DOHH2 (cell line): Measurements from ENCODE around the gene ZBTB46.

Experiments
- H3F3A ChIP-seq: fragments of 200-600 bp; sonication (generic), shearing (Covaris generic); 2 replicates; pipeline ENCODE4 v1.6.0; 2016; ENCODE audit warnings: antibody characterized with exemption, mild to moderate bottlenecking; ENCODE audit not compliant: control insufficient read depth, insufficient read depth
- H3K27ac ChIP-seq: fragments of 200-600 bp; sonication (generic); 2 replicates; pipeline ENCODE4 v1.5.1; 2014; ENCODE audit warnings: low read depth, mild to moderate bottlenecking, low read length, moderate library complexity
- H3K27me3 ChIP-seq: fragments of 200-600 bp; sonication (generic); 2 replicates; pipeline ENCODE4 v1.6.1; 2014; ENCODE audit warnings: mild to moderate bottlenecking, low read length, mixed read lengths; ENCODE audit not compliant: control insufficient read depth
- H3K36me3 ChIP-seq: fragments of 200-600 bp; sonication (generic); 2 replicates; pipeline ENCODE4 v1.6.1; 2014; ENCODE audit warnings: mild to moderate bottlenecking, low read length, moderate library complexity, mixed read lengths; ENCODE audit not compliant: control insufficient read depth
- H3K4me1 ChIP-seq: fragments of 200-600 bp; sonication (generic); 2 replicates; pipeline ENCODE4 v1.6.1; 2014; ENCODE audit warnings: mild to moderate bottlenecking, low read length, mixed read lengths; ENCODE audit not compliant: control insufficient read depth
- H3K4me2 ChIP-seq: fragments of 200-600 bp; sonication (generic); 2 replicates; pipeline ENCODE4 v1.6.0; 2014; ENCODE audit warnings: mild to moderate bottlenecking, low read length, moderate library complexity
- H3K4me3 ChIP-seq: fragments of 200-600 bp; sonication (generic); 2 replicates; pipeline ENCODE4 v1.5.1; 2014; ENCODE audit warnings: mild to moderate bottlenecking, low read length, mixed read lengths
- H3K79me2 ChIP-seq: fragments of 200-600 bp; sonication (generic); 2 replicates; pipeline ENCODE4 v1.6.1; 2014; ENCODE audit warnings: mild to moderate bottlenecking, low read length, mixed read lengths; ENCODE audit not compliant: control insufficient read depth
- H3K9me2 ChIP-seq: fragments of 200-600 bp; sonication (generic); replicated peaks from 2 replicates; pipeline ENCODE4 v1.6.1; 2014; ENCODE audit warnings: mild to moderate bottlenecking, low read length, mixed read lengths; ENCODE audit not compliant: control insufficient read depth
- H3K9me3 ChIP-seq: fragments of 200-600 bp; sonication (generic); 2 replicates; pipeline ENCODE4 v1.6.1; 2014; ENCODE audit warnings: antibody characterized with exemption, low read length, mixed read lengths; ENCODE audit not compliant: control insufficient read depth, insufficient read depth
- H4K20me1 ChIP-seq: fragments of 200-600 bp; sonication (generic); 2 replicates; pipeline ENCODE4 v1.6.0; 2014; ENCODE audit warnings: low read depth, mild to moderate bottlenecking, antibody characterized with exemption, low read length, moderate library complexity; ENCODE audit not compliant: control insufficient read depth, insufficient read depth
- EZH2phosphoT487 ChIP-seq: fragments of 200-600 bp; sonication (generic); IDR thresholded peaks from 2 replicates; pipeline ENCODE4 v1.6.1; 2017; ENCODE audit warnings: borderline replicate concordance, mild to moderate bottlenecking, antibody characterized with exemption, low read length, moderate library complexity, mixed read lengths
- TF ChIP-seq, protein P1 (sequence below): fragments of 200-600 bp; sonication (generic); IDR thresholded peaks from one replicate; pipeline ENCODE4 v1.5.1; 2014; ENCODE audit warnings: antibody characterized with exemption, mild to moderate bottlenecking, low read depth, low read length; ENCODE audit not compliant: poor library complexity, severe bottlenecking

ZBTB46 gene

DNA sequence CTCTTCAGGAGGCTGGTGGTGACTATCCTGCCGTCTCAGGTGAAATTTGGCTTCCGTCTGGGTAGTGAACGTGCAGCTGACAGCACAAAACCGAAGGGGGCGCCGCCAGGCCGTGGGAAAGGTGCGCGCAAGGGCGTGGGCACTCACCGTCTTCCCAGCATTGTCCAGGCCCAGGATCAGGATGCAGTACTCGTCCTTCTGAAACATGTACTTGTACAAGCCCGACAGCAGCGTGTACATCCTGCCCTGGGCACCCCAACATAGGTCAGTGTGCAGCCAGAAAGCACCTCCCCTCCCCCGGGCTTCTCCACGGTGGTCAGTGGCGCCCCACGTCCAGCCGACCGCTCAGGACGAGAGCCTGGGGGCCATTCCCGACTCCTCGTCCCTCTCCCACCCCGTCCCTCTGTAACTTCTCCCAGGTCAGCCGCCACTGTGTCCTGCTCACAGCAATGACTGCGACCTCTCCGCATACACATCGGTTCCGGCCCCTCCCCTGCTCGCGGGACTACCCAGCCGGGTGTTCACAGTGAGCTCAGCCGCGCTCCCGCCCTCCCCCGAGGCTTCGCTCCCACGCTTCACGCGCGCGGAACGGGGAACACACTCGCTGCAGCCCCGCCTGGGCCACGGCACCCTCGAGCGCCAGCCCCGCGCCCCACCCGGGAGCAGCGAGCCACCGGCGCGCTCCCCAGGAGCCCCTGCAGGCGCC is 124.1 kb downstream of the ZBTB46 start:
- Histone ChIP-seq H3K4me2 (peak overlapping the region; percentile 95), H3K9me2 (no peaks in the 10 kb centered on the region), H3K4me3 (peak overlapping the region; percentile 87), H3K36me3 (peaks cover 68% of the 10 kb centered on the region), H3K79me2 (peaks cover 69% of the 10 kb centered on the region), H3K9me3 (peaks cover 2% of the 10 kb centered on the region; the same call in 1 of the 2 replicates), H3F3A (no peaks in the 10 kb centered on the region), H3K27ac (peak overlapping the region; percentile 52), H3K4me1 (peaks cover 18% of the 10 kb centered on the region), H4K20me1 (peaks cover 14% of the 10 kb centered on the region), H3K27me3 (no peaks in the 10 kb centered on the region)
- TF ChIP-seq EZH2phosphoT487 = no peak
- TF ChIP-seq, protein P1, sequence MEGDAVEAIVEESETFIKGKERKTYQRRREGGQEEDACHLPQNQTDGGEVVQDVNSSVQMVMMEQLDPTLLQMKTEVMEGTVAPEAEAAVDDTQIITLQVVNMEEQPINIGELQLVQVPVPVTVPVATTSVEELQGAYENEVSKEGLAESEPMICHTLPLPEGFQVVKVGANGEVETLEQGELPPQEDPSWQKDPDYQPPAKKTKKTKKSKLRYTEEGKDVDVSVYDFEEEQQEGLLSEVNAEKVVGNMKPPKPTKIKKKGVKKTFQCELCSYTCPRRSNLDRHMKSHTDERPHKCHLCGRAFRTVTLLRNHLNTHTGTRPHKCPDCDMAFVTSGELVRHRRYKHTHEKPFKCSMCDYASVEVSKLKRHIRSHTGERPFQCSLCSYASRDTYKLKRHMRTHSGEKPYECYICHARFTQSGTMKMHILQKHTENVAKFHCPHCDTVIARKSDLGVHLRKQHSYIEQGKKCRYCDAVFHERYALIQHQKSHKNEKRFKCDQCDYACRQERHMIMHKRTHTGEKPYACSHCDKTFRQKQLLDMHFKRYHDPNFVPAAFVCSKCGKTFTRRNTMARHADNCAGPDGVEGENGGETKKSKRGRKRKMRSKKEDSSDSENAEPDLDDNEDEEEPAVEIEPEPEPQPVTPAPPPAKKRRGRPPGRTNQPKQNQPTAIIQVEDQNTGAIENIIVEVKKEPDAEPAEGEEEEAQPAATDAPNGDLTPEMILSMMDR = peak; percentile 68

DNA sequence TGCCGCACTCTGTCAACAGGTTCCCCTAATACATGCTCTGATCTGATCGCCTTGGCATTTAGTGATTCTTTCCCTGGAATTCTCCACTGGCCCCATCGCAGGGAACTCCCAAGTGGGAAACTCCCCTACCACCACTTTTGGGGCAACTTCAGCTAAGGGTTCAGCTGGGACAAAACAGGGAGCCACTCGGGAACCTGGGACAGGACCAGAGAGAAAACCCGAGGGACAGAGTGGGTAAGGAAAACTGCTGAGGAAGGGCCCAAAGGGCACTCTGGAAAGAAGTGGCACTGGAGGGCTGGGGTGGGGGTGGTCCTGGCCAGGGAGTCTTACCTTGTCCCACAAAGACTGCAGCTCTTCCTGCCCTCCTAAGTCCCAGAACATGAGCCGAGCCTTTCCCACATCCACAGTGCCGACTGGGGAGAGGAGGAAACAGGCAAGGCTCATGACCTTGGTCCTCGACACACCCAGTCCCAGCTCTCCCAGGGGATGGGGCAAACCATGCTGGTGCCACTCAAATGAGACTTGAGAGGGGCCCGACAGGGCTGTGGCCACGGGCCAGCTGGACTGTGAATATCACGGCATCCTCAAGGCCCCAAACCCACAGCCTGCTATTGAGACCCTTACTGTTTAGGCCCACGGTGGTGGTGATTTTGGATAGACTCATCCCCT is 124.9 kb downstream of the ZBTB46 start:
- Histone ChIP-seq H3K27ac (no peak overlapping the region), H3K4me1 (peaks cover 18% of the 10 kb centered on the region), H3K4me3 (peak overlapping the region; percentile 87), H3K9me3 (no peaks in the 10 kb centered on the region), H4K20me1 (peaks cover 14% of the 10 kb centered on the region), H3K27me3 (no peaks in the 10 kb centered on the region), H3K9me2 (no peaks in the 10 kb centered on the region), H3K79me2 (peaks cover 61% of the 10 kb centered on the region), H3K4me2 (peak overlapping the region; percentile 95), H3K36me3 (peaks cover 60% of the 10 kb centered on the region), H3F3A (no peaks in the 10 kb centered on the region)
- no peak for TF ChIP-seq EZH2phosphoT487
- TF ChIP-seq, protein P1 = no peak

DNA sequence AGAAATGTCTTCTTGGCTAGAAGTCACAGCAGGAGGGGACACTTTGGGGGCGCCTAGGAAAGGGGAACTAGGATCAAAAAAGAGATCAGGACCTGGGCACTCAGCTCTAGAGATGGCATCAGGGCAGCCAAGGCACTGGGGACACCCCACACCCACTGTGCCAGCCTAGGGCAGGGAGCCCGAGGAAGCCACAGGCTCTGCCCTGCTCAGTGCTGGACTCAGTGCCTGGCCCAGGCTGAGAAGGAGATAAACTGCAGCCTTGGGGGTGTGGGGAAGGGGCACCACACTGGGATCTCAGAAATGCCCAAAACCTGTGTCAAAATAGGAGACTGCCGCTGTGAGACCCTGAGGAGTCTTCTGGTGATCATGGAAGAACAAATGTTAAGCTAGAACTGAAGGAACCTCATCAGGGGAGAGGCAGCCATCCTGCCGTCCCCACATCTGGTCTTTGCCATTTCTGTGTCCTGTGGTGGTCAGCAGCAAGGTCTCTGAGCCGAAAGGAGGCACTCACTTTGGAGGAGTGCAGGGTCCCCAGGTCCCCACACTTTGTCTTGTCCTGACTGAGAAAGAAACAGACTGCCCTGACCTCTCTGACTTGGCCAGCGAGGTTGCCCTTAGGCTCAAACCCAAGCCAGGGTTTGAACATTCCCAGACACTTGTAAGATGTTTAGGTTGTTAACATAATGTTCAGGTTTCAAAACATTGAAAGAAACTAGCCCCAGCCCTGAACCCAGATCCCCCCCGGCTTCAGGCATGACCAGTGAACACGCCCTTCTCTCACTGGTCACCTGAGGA is 125.6 kb downstream of the ZBTB46 start:
- peaks cover 53% of the 10 kb centered on the region for H3K36me3 ChIP-seq
- no peaks in the 10 kb centered on the region for H3K27me3 ChIP-seq
- H3K79me2 ChIP-seq = peaks cover 53% of the 10 kb centered on the region
- no peak overlapping the region; the same call in 1 of the 2 replicates for H3K4me2 ChIP-seq
- no peak for TF ChIP-seq EZH2phosphoT487
- TF ChIP-seq, protein P1 = no peak
- peaks cover 14% of the 10 kb centered on the region for H4K20me1 ChIP-seq
- no peaks in the 10 kb centered on the region for H3K9me3 ChIP-seq
- no peaks in the 10 kb centered on the region for H3K9me2 ChIP-seq
- no peaks in the 10 kb centered on the region for H3F3A ChIP-seq
- H3K27ac ChIP-seq = no peak overlapping the region
- peaks cover 18% of the 10 kb centered on the region for H3K4me1 ChIP-seq
- no peak overlapping the region for H3K4me3 ChIP-seq
